Tibial nerve (tissue), 4 donors: ENCODE measurements around the gene FOXA2. TPM values are rescaled to one million over a fixed set of nuclear protein-coding genes. Genes with fewer than 3 reads are reported as not detected.

Source experiments
- DNase-seq, 2 donors: peaks; one replicate each; pipeline ENCODE4 v3.0.0-alpha.2; 2019; ENCODE audit warnings: low spot score in 2 of 2
- H3K27ac ChIP-seq, 4 donors: fragments of 200-600 bp; sonication (generic) in 3 of 4; one replicate each; pipeline ENCODE4 v1.5.1; 2017 to 2019; ENCODE audit warnings: mild to moderate bottlenecking in 1 of 4
- H3K27me3 ChIP-seq, 2 donors: fragments of 200-600 bp; sonication (generic) in 1 of 2; one replicate each; pipeline versions ENCODE4 v1.5.1 to v1.6.0; 2017 to 2019
- H3K36me3 ChIP-seq, 3 donors: fragments of 200-600 bp; sonication (generic); one replicate each; pipeline ENCODE4 v1.5.1; 2018 to 2019
- H3K4me1 ChIP-seq, 4 donors: fragments of 200-600 bp; sonication (generic) in 3 of 4; one replicate each; pipeline ENCODE4 v1.5.1; 2017 to 2019
- H3K4me3 ChIP-seq, 4 donors: fragments of 200-600 bp; sonication (generic) in 3 of 4; one replicate each; pipeline ENCODE4 v1.5.1; 2017 to 2019; ENCODE audit warnings: mild to moderate bottlenecking in 1 of 4, moderate library complexity in 1 of 4
- H3K9me3 ChIP-seq, 4 donors: fragments of 200-600 bp; sonication (generic) in 3 of 4; one replicate each; pipeline ENCODE4 v1.5.1; 2017 to 2019
- EP300 ChIP-seq, 2 donors: sonication (generic); formaldehyde crosslinking; IDR thresholded peaks; one replicate each; pipeline ENCODE4 v1.6.1; 2017; ENCODE audit warnings: antibody characterized with exemption in 2 of 2, mild to moderate bottlenecking in 1 of 2
- POLR2A ChIP-seq, 2 donors: fragments of 450-650 bp; IDR thresholded peaks; one replicate each; pipeline ENCODE4 v1.6.1; 2017; ENCODE audit warnings: antibody characterized with exemption in 2 of 2, mild to moderate bottlenecking in 2 of 2, moderate library complexity in 2 of 2
- WGBS, 2 donors: methylation state at CpG; one replicate each; pipeline ENCODE4 v1.1.5; 2018; 5-methylcytosine and 5-hydroxymethylcytosine counted together
- total RNA-seq, 4 donors: library from RNA; depleted of rRNA; stranded (reverse); fragments of >200 nt; gene quantifications; one replicate each; pipeline ENCODE4 v1.1.0, GENCODE V29; 2016
- TF ChIP-seq, protein P1 (sequence below), 5 experiments: fragments of 200-600 bp in 3 of 5; fragments of 450-650 bp in 2 of 5; sonication (generic) in 3 of 5; IDR thresholded peaks; one replicate each; pipeline ENCODE4 v1.5.1; 2016 to 2019; ENCODE audit warnings: antibody characterized with exemption in 5 of 5, mild to moderate bottlenecking in 3 of 5, moderate library complexity in 2 of 5

FOXA2 gene
- total RNA-seq, 4 donors from 2014 or later: 0.60 TPM; not detected in 3

DNA sequence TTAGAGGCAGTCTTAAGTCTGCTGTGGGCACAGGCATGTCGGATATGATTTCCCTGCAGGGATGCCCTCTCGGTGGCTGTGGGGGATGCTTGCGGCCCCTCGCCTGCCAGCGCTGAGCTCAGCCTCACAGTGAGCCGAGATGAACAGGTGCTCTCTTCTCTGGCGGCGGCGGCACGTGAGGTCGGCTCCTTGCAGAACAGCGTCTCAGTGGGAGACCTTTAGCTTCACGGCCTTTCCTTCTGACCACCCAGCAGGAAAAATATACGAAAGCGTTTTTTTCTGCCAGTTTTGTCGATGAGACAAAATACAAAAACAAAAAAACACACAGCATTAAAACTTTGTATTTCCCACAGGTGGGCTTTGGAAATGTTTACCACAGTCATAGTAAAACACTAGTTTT, 23.6 kb downstream of the FOXA2 start:
- Histone ChIP-seq H3K36me3 (no peaks in the 10 kb centered on the region), H3K27me3 (peaks cover 0 to 81% of the 10 kb centered on the region in 2 donors), H3K4me3 (no peak overlapping the region), H3K4me1 (no peaks in the 10 kb centered on the region), H3K27ac (no peak overlapping the region), H3K9me3 (no peaks in the 10 kb centered on the region)
- TF ChIP-seq EP300 (IDR thresholded peaks at IDR 0.05) (no peak), POLR2A (IDR thresholded peaks at IDR 0.05) (no peak)
- TF ChIP-seq, protein P1, sequence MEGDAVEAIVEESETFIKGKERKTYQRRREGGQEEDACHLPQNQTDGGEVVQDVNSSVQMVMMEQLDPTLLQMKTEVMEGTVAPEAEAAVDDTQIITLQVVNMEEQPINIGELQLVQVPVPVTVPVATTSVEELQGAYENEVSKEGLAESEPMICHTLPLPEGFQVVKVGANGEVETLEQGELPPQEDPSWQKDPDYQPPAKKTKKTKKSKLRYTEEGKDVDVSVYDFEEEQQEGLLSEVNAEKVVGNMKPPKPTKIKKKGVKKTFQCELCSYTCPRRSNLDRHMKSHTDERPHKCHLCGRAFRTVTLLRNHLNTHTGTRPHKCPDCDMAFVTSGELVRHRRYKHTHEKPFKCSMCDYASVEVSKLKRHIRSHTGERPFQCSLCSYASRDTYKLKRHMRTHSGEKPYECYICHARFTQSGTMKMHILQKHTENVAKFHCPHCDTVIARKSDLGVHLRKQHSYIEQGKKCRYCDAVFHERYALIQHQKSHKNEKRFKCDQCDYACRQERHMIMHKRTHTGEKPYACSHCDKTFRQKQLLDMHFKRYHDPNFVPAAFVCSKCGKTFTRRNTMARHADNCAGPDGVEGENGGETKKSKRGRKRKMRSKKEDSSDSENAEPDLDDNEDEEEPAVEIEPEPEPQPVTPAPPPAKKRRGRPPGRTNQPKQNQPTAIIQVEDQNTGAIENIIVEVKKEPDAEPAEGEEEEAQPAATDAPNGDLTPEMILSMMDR (IDR thresholded peaks at IDR 0.05): no peak
- no peak for DNase-seq
- 2 to 4% methylated on average over 16 of the region's 16 CpGs for WGBS, 2 donors

DNA sequence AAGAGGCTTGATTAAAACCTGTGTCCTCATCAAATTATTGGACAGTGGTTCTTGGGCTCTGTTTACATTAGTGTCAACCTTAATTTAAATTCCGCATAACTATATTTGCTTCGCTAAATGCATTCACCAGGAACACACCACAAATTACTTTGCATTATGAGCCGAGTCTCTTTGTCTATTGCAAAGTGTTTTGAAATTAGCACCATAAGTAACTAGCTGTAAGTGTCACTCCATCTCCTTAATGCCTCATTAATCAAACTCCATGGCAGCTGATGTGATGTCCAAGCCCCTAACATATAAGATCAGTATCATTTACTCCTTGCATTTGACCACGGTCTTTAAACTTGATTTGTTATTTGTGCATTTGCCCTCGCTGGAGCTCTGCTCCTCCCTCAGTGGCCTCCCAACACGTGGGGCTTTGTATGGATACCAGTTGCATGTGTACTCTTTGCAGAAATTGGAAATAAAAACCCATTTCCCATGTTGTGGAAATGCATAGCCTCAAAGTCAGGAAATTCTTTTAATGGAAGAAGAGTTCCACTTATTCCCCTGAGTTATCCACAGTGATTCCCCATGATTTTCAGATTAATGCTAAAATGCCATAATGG, 24.6 kb downstream of the FOXA2 start:
- H3K27me3 ChIP-seq: peaks cover 0 to 72% of the 10 kb centered on the region in 2 donors
- no peak overlapping the region for H3K27ac ChIP-seq
- no peaks in the 10 kb centered on the region for H3K36me3 ChIP-seq
- no peaks in the 10 kb centered on the region for H3K4me1 ChIP-seq
- no peak overlapping the region for H3K4me3 ChIP-seq
- WGBS, 2 donors: 13 to 18% methylated on average over 6 of the region's 6 CpGs
- H3K9me3 ChIP-seq: peaks cover 0 to 4% (median 0%) of the 10 kb centered on the region in 4 donors
- DNase-seq: no peak
- TF ChIP-seq EP300 (IDR thresholded peaks at IDR 0.05) (no peak), POLR2A (IDR thresholded peaks at IDR 0.05) (no peak)
- TF ChIP-seq, protein P1 (IDR thresholded peaks at IDR 0.05): no peak

DNA sequence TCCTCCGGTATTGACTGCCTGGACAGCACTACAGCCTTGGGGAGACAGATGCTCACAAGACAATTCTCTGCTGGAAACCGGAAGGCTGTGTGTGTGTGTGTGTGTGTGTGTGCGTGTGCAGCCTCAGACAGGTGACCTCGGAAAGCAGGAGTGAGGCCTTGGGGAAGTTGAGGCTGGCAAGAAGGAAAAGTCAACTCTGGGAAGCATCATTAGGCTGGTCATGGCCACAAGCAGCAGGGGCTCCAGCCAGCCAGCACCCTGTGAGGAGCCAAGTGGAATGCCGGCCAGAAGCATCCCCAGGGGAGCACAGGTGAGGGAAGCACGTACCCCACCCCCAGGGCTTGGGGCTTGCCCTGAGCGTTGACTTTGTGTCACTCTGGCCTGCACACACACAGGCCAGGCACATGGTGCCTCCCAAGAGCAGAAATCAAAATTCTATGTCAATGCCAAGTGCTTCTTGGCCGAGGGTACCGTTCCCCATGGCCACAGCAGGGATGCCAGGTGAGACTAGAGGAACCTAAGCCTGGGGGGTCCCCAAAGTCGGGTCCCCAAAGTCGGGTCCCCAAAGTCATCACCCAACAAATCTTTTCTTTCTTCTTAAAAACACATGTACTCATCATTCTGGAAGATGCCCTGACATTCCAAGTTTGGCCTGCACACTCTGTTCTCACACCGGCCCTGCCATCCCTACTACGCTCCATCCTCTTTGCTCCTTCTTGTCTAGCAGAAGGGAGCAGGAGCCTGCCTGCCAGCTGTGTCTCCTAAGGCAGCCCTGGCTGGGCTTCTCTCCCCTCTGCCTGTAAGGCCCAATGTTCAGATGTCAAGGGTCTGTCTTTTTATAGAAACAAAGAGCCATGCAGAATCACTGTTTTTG, 26.7 kb downstream of the FOXA2 start:
- Histone ChIP-seq H3K4me1 (no peaks in the 10 kb centered on the region), H3K4me3 (no peak overlapping the region), H3K9me3 (peaks cover 0 to 8% (median 0%) of the 10 kb centered on the region in 4 donors), H3K27me3 (peaks cover 0 to 51% of the 10 kb centered on the region in 2 donors), H3K27ac (no peak overlapping the region), H3K36me3 (no peaks in the 10 kb centered on the region)
- DNase-seq: no peak
- 65 to 72% methylated on average over 12 to 13 of the region's 13 CpGs for WGBS, 2 donors
- TF ChIP-seq, protein P1 (IDR thresholded peaks at IDR 0.05): no peak
- TF ChIP-seq POLR2A (IDR thresholded peaks at IDR 0.05): no peak
- no peak for TF ChIP-seq EP300 (IDR thresholded peaks at IDR 0.05)

DNA sequence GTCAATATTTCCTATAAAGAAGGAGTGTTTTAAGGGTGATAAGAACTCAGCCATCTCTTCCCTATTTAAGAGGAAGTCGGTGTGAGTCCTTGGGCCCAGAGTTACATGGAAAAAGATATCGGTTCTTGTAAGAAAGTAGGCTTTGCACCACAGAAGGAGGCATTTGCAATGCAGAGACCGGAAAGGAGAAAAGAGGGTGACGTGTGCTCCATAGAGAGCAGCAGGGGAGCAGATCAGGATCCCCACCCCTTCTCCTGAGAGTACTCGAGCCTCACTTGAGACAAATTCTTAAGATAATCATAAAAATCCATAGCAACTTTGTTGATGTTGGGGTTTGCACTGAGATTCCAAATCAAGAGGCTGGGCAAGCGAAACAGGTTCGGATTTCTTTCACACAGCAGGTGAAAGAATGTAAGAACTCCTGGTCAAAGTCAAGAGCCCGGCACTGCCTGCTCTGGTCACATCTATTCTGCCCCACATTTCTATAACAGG, 27.8 kb downstream of the FOXA2 start:
- no peak for DNase-seq
- Histone ChIP-seq H3K27me3 (peaks cover 0 to 41% of the 10 kb centered on the region in 2 donors), H3K36me3 (no peaks in the 10 kb centered on the region), H3K9me3 (peaks cover 0 to 8% (median 0%) of the 10 kb centered on the region in 4 donors), H3K4me1 (no peaks in the 10 kb centered on the region), H3K27ac (no peak overlapping the region), H3K4me3 (no peak overlapping the region)
- TF ChIP-seq EP300 (IDR thresholded peaks at IDR 0.05): no peak
- TF ChIP-seq POLR2A (IDR thresholded peaks at IDR 0.05): no peak
- TF ChIP-seq, protein P1 (IDR thresholded peaks at IDR 0.05): no peak
- 34% methylated on average over 8 of the region's 8 CpGs for WGBS, 2 donors
